ENCODE measurements around the gene HEXIM2. TPM values are rescaled to one million over a fixed set of nuclear protein-coding genes. Genes with fewer than 3 reads are reported as not detected.
A peak's percentile ranks its signal among the peaks of the same experiment; 100 is the strongest.

Gene HEXIM2
- total and polyA plus RNA-seq, 2 of the 13 experiments (the other 11 are each of a cell fraction or from before 2014, with no cell fraction given), result 27.1 to 32.4 TPM

GRCh38 chr17:45147581-45148182 lies 14.0 kb upstream of the HEXIM2 start:
- intact Hi-C loops (cut with micrococcal nuclease; ENCODE audit: unreplicated experiment) (loop anchor here (1.0 kb wide), 2 partner anchors 12 to 14 kb away; partner anchors contain the start of genes ACBD4 and HEXIM2), in situ Hi-C loops (cut with HindIII; ENCODE audit: extremely low pct_ligation_motif_present, low pct_unique_long_range_greater_than_20kb) (loop anchor here (5.0 kb wide), 2 partner anchors 50 to 100 kb away; no protein-coding TSS in a partner anchor)
- peak overlapping the region; percentile 97 for H3K27ac ChIP-seq (ENCODE audit: extremely low read length, insufficient read depth, low read length)
- no peaks in the 10 kb centered on the region; a peak in 2 of 5 replicates for H3K27me3 ChIP-seq (ENCODE audit: control insufficient read depth in 1 of 2, insufficient read depth in 2 of 2, low read length in 2 of 2)
- peak overlapping the region; percentile 81 to 88 (median 85) for H3K4me3 ChIP-seq (replicated peaks in 1 of 3; ENCODE audit: insufficient read depth in 1 of 3, low read depth in 2 of 3, low read length in 3 of 3)
- peak; percentile 93 for DNase-seq (ENCODE audit: low spot score)
- H3K4me1 ChIP-seq (ENCODE audit: insufficient read depth, low read length), result peaks cover 24% of the 10 kb centered on the region
- 2% methylated on average over 38 of the region's 38 CpGs for WGBS (ENCODE audit: low lambda C conversion rate)
- ChIA-PET CTCF (ENCODE audit: low intra/inter-chr PET ratio, low total read pairs) (interaction anchor here (2.2 to 8.5 kb wide), 3 partner anchors 12 to 49 kb away, joined by 10 to 130 read pairs (median 60); partner anchors contain the start of gene ACBD4), POLR2A (interaction anchor here (0.6 to 19.8 kb wide), 34 partner anchors 9 to 283 kb away, joined by 3 to 2487 read pairs (median 8); partner anchors contain the start of genes ACBD4, C1QL1, DCAKD and EFTUD2)
- H2AFZ ChIP-seq (ENCODE audit: low read length), result peak overlapping the region; percentile 7
- peak; percentile 33 for ATAC-seq
- H3K9me3 ChIP-seq (ENCODE audit: low read length), result no peaks in the 10 kb centered on the region
- peaks cover 35% of the 10 kb centered on the region for H4K20me1 ChIP-seq (ENCODE audit: insufficient read depth, low read length)
- BruUV-seq (replicated peaks), result TSS peak; percentile 80
- H3K9ac ChIP-seq (ENCODE audit: insufficient read depth, low read depth, low read length), result peak overlapping the region; percentile 94
- peak overlapping the region; percentile 96 for H3K4me2 ChIP-seq (ENCODE audit: low read depth, low read length)
- H3K79me2 ChIP-seq (ENCODE audit: insufficient read depth, low read length), result peaks cover 36% of the 10 kb centered on the region
- H3K36me3 ChIP-seq (replicated peaks in 1 of 2; ENCODE audit: control insufficient read depth in 1 of 2, insufficient read depth in 2 of 2, low read length in 2 of 2), result no peaks in the 10 kb centered on the region; a peak in 1 of 5 replicates
- no peak for FAIRE-seq
- TF ChIP-seq GMEB1 (CRISPR knock-in tag; IDR thresholded peaks at IDR 0.05; ENCODE audit: borderline replicate concordance) (no peak), SSRP1 (CRISPR knock-in tag; IDR thresholded peaks at IDR 0.05) (0 out of 2 replicates have a peak, but pooled peaks have one; percentile 14), MEIS1 (CRISPR knock-in tag; IDR thresholded peaks at IDR 0.05; ENCODE audit: borderline replicate concordance) (no peak), KMT2B (CRISPR knock-in tag; IDR thresholded peaks at IDR 0.05) (peak; percentile 9; the same call in 1 of the 2 replicates), FOXC1 (CRISPR knock-in tag; IDR thresholded peaks at IDR 0.05; ENCODE audit: borderline replicate concordance) (peak; percentile 80; the same call in 1 of the 2 replicates), HNF4A (CRISPR knock-in tag; IDR thresholded peaks at IDR 0.05) (0 out of 2 replicates have a peak, but pooled peaks have one; percentile 44), ZFP36L1 (CRISPR knock-in tag; IDR thresholded peaks at IDR 0.05) (peak; percentile 35; the same call in 1 of the 2 replicates), NFKBIZ (CRISPR knock-in tag; IDR thresholded peaks at IDR 0.05) (peak; percentile 53; the same call in 1 of the 2 replicates), CREM (IDR thresholded peaks at IDR 0.05) (peak; percentile 73; the same call in 1 of the 2 replicates), CREM (CRISPR knock-in tag; IDR thresholded peaks at IDR 0.05) (no peak), DNMT1 (CRISPR knock-in tag; IDR thresholded peaks at IDR 0.05) (no peak), ZBTB37 (CRISPR knock-in tag; IDR thresholded peaks at IDR 0.05) (no peak), ZNF329 (CRISPR knock-in tag; IDR thresholded peaks at IDR 0.05; ENCODE audit: low read depth) (no peak), KLF9 (CRISPR knock-in tag; IDR thresholded peaks at IDR 0.05; ENCODE audit: low read depth) (no peak; the same call in 1 of the 2 replicates)
- TF ChIP-seq, protein P1, sequence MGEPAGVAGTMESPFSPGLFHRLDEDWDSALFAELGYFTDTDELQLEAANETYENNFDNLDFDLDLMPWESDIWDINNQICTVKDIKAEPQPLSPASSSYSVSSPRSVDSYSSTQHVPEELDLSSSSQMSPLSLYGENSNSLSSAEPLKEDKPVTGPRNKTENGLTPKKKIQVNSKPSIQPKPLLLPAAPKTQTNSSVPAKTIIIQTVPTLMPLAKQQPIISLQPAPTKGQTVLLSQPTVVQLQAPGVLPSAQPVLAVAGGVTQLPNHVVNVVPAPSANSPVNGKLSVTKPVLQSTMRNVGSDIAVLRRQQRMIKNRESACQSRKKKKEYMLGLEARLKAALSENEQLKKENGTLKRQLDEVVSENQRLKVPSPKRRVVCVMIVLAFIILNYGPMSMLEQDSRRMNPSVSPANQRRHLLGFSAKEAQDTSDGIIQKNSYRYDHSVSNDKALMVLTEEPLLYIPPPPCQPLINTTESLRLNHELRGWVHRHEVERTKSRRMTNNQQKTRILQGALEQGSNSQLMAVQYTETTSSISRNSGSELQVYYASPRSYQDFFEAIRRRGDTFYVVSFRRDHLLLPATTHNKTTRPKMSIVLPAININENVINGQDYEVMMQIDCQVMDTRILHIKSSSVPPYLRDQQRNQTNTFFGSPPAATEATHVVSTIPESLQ (CRISPR knock-in tag; conservative IDR thresholded peaks at IDR 0.05), result no peak
- TF ChIP-seq, protein P2, sequence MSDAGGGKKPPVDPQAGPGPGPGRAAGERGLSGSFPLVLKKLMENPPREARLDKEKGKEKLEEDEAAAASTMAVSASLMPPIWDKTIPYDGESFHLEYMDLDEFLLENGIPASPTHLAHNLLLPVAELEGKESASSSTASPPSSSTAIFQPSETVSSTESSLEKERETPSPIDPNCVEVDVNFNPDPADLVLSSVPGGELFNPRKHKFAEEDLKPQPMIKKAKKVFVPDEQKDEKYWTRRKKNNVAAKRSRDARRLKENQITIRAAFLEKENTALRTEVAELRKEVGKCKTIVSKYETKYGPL (CRISPR knock-in tag; IDR thresholded peaks at IDR 0.05), result no peak; the same call in 1 of the 2 replicates
